GM23338 (cell line): ENCODE data around the gene OMD. TPM values are rescaled to one million over a fixed set of nuclear protein-coding genes. Genes with fewer than 3 reads are reported as not detected.

ENCODE experiments used
- ATAC-seq: fragments of 200-7000 bp; cut with Tn5 transposase; 3 replicates; pipeline ENCODE4 v1.9.1; 2020
- DNase-seq: peaks from one replicate; pipeline ENCODE4 v3.0.0-alpha.2; 2015; ENCODE audit warnings: low spot score
- H2AFZ ChIP-seq: fragments of 200-600 bp; sonication (generic); 2 replicates; pipeline ENCODE4 v1.8.0; 2016; ENCODE audit warnings: antibody characterized with exemption, mild to moderate bottlenecking, moderate library complexity
- H3F3A ChIP-seq: fragments of 200-600 bp; sonication (generic); replicated peaks from 2 replicates; pipeline ENCODE4 v1.8.0; 2017; ENCODE audit warnings: antibody characterized with exemption, mixed run types, low read depth
- H3K27ac ChIP-seq: fragments of 200-600 bp; sonication (generic); 2 replicates; pipeline ENCODE4 v1.6.1; 2016; ENCODE audit warnings: low read depth
- H3K27me3 ChIP-seq: fragments of 200-600 bp; sonication (generic); 2 replicates; pipeline ENCODE4 v1.8.0; 2016; ENCODE audit warnings: mild to moderate bottlenecking, mixed run types, moderate library complexity; ENCODE audit not compliant: insufficient read depth
- H3K36me3 ChIP-seq: fragments of 200-600 bp; sonication (generic); 2 replicates; pipeline ENCODE4 v1.8.0; 2016; ENCODE audit warnings: mild to moderate bottlenecking; ENCODE audit not compliant: insufficient read depth
- H3K4me1 ChIP-seq: fragments of 200-600 bp; sonication (generic); 2 replicates; pipeline ENCODE4 v1.8.0; 2016; ENCODE audit warnings: mild to moderate bottlenecking, moderate library complexity; ENCODE audit not compliant: insufficient read depth
- H3K4me2 ChIP-seq: fragments of 200-600 bp; sonication (generic); 2 replicates; pipeline ENCODE4 v1.7.1; 2017; ENCODE audit warnings: mixed run types
- H3K4me3 ChIP-seq: fragments of 200-600 bp; sonication (generic); 2 replicates; pipeline ENCODE4 v1.6.1; 2016; ENCODE audit warnings: mixed run types
- H3K79me2 ChIP-seq: fragments of 200-600 bp; sonication (generic); replicated peaks from 2 replicates; pipeline ENCODE4 v1.8.0; 2017; ENCODE audit warnings: mild to moderate bottlenecking; ENCODE audit not compliant: insufficient read depth
- H3K9me2 ChIP-seq: fragments of 200-600 bp; sonication (generic); 2 replicates; pipeline ENCODE4 v1.8.0; 2017; ENCODE audit not compliant: insufficient read depth
- H4K20me1 ChIP-seq: fragments of 200-600 bp; sonication (generic); replicated peaks from 2 replicates; pipeline ENCODE4 v1.8.0; 2017; ENCODE audit warnings: mild to moderate bottlenecking; ENCODE audit not compliant: insufficient read depth
- H3K27ac Mint-ChIP-seq: 2 replicates; pipeline ENCODE4 v1.8.0; 2020; ENCODE audit warnings: inconsistent platforms, mild to moderate bottlenecking, moderate library complexity, mixed read lengths
- H3K27me3 Mint-ChIP-seq: 3 replicates; pipeline ENCODE4 v1.8.0; 2022; ENCODE audit warnings: low read depth, mild to moderate bottlenecking, moderate library complexity, mixed read lengths, inconsistent platforms; ENCODE audit not compliant: insufficient read depth, poor library complexity
- H3K36me3 Mint-ChIP-seq: 3 replicates; pipeline ENCODE4 v1.8.0; 2021; ENCODE audit warnings: low read depth, mild to moderate bottlenecking, inconsistent platforms, moderate library complexity, mixed read lengths
- H3K4me1 Mint-ChIP-seq: 3 replicates; pipeline ENCODE4 v1.8.0; 2020; ENCODE audit warnings: mild to moderate bottlenecking, inconsistent platforms, mixed read lengths
- H3K4me3 Mint-ChIP-seq: 3 replicates; pipeline ENCODE4 v1.8.0; 2021; ENCODE audit warnings: moderate library complexity, mild to moderate bottlenecking, inconsistent platforms, mixed read lengths
- H3K9me3 Mint-ChIP-seq: 3 replicates; pipeline ENCODE4 v1.8.0; 2020; ENCODE audit warnings: moderate library complexity, mild to moderate bottlenecking, inconsistent platforms, mixed read lengths
- CREB1 ChIP-seq: fragments of 250-450 bp; sonication (Bioruptor Pico); IDR thresholded peaks from 2 replicates; pipeline ENCODE4 v1.5.0; 2020; ENCODE audit warnings: low read depth, mild to moderate bottlenecking, moderate library complexity
- EZH2 ChIP-seq: fragments of 200-600 bp; sonication (generic); IDR thresholded peaks from one replicate; pipeline ENCODE4 v1.8.0; 2017; ENCODE audit warnings: antibody characterized with exemption, mild to moderate bottlenecking, low read depth; ENCODE audit not compliant: unreplicated experiment
- EZH2phosphoT487 ChIP-seq: fragments of 200-600 bp; sonication (generic); IDR thresholded peaks from one replicate; pipeline ENCODE4 v1.8.1; 2018; ENCODE audit warnings: antibody characterized with exemption; ENCODE audit not compliant: unreplicated experiment
- JUNB ChIP-seq: IDR thresholded peaks from one replicate; pipeline ENCODE4 v1.6.1; 2016; ENCODE audit warnings: antibody characterized with exemption; ENCODE audit not compliant: unreplicated experiment
- POLR2AphosphoS5 ChIP-seq: IDR thresholded peaks from 2 replicates; pipeline ENCODE4 v1.6.1; 2016; ENCODE audit warnings: antibody characterized with exemption, low read depth
- STAT1 ChIP-seq: IDR thresholded peaks from one replicate; pipeline ENCODE4 v1.6.1; 2016; ENCODE audit warnings: antibody characterized with exemption; ENCODE audit not compliant: unreplicated experiment
- ZNF331 ChIP-seq: fragments of 250-450 bp; sonication (Bioruptor Pico); IDR thresholded peaks from 2 replicates; pipeline ENCODE4 v1.5.0; 2020; ENCODE audit warnings: low read depth, mild to moderate bottlenecking, moderate library complexity
- polyA plus RNA-seq: library from polyadenylated mRNA; unstranded; fragments of >200 nt; fragmentation: Nextera tagmentation; extraction: Ambion mirVana; gene quantifications from 2 replicates; pipeline ENCODE4 v1.2.1, GENCODE V29; 2016
- total RNA-seq: library from RNA; depleted of rRNA; stranded (reverse); fragments of >200 nt; shearing (Covaris generic); gene quantifications from 2 replicates; pipeline ENCODE4 v1.2.3, GENCODE V29; 2014
- TF ChIP-seq, protein P1 (sequence below): IDR thresholded peaks from 2 replicates; pipeline ENCODE4 v1.6.1; 2016; ENCODE audit warnings: antibody characterized with exemption

The OMD gene
- total and polyA plus RNA-seq, 2 experiments from 2014 or later: 1.1 TPM; not detected in 1

DNA sequence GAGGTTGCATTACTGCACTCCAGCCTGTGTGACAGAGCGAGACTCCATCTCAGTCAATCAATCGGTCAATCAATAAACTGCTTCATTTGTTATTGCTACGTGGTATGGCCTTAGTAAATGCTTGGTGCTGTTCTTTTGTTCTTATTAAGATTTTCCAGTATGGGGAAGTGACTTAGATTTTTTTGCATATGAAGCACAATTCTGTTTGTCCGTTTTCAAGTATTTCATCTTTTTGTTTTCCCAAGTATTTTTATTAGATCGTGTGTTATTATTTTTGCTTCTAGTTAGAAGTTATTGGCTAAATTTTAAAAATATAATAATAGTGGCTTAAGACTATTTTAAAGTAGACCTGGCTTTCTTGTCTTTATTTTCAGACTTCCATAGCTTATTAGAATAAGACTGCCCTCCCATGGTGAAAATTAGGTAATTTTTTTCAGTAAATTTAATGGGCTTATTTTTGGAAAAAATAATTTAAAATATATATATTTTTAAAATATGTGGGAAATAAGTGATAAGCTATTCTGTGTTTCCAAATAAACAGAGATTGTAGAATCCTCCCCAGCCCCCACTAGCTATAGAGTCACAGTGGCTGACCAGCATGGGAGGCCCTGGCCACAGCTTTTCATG lies 14.7 kb upstream of the OMD start:
- ATAC-seq (no peak), DNase-seq (no peak)
- H4K20me1 ChIP-seq: no peaks in the 10 kb centered on the region; the same call in 1 of the 2 replicates
- Mint-ChIP-seq H3K27ac (no peak overlapping the region), H3K9me3 (no peaks in the 10 kb centered on the region), H3K4me1 (no peaks in the 10 kb centered on the region), H3K4me3 (no peak overlapping the region), H3K27me3 (peaks cover 4% of the 10 kb centered on the region), H3K36me3 (no peaks in the 10 kb centered on the region)
- H3K4me2 ChIP-seq: no peak overlapping the region
- no peaks in the 10 kb centered on the region for H3K79me2 ChIP-seq
- no peaks in the 10 kb centered on the region for H3F3A ChIP-seq
- no peaks in the 10 kb centered on the region for H3K4me1 ChIP-seq
- no peak overlapping the region for H3K27ac ChIP-seq
- no peak overlapping the region for H3K4me3 ChIP-seq
- no peak for TF ChIP-seq EZH2
- TF ChIP-seq JUNB: no peak
- no peak for TF ChIP-seq ZNF331 (CRISPR knock-in tag)
- TF ChIP-seq POLR2AphosphoS5: no peak
- H3K27me3 ChIP-seq: no peaks in the 10 kb centered on the region
- H3K9me2 ChIP-seq: no peaks in the 10 kb centered on the region; the same call in 1 of the 2 replicates
- H2AFZ ChIP-seq: no peak overlapping the region
- H3K36me3 ChIP-seq: no peaks in the 10 kb centered on the region

- no peak overlapping the region for H3K27ac ChIP-seq
- H3K27me3 ChIP-seq: no peaks in the 10 kb centered on the region
- H3K4me3 Mint-ChIP-seq: no peak overlapping the region
- no peaks in the 10 kb centered on the region for H4K20me1 ChIP-seq
- no peak overlapping the region for H3K27ac Mint-ChIP-seq
- peaks cover 4% of the 10 kb centered on the region for H3K27me3 Mint-ChIP-seq
- H3K4me3 ChIP-seq: no peak overlapping the region
- ATAC-seq (no peak), DNase-seq (no peak)
- H3K79me2 ChIP-seq: no peaks in the 10 kb centered on the region
- no peak overlapping the region for H2AFZ ChIP-seq
- H3K4me1 Mint-ChIP-seq: no peaks in the 10 kb centered on the region
- no peaks in the 10 kb centered on the region for H3K36me3 ChIP-seq
- H3K36me3 Mint-ChIP-seq: no peaks in the 10 kb centered on the region
- no peaks in the 10 kb centered on the region for H3K9me3 Mint-ChIP-seq
- no peak for TF ChIP-seq STAT1
- H3F3A ChIP-seq: no peaks in the 10 kb centered on the region
- no peaks in the 10 kb centered on the region; the same call in 1 of the 2 replicates for H3K9me2 ChIP-seq
- H3K4me1 ChIP-seq: no peaks in the 10 kb centered on the region
- no peak overlapping the region for H3K4me2 ChIP-seq
Measured at GRCh38 chr9:92435263-92435662, 11.0 kb upstream of the OMD start.

- H3K27me3 ChIP-seq: no peaks in the 10 kb centered on the region
- no peak overlapping the region for H3K27ac ChIP-seq
- no peak overlapping the region for H2AFZ ChIP-seq
- H4K20me1 ChIP-seq: no peaks in the 10 kb centered on the region
- H3K79me2 ChIP-seq: no peaks in the 10 kb centered on the region
- ATAC-seq (no peak), DNase-seq (no peak)
- H3K4me2 ChIP-seq: no peak overlapping the region
- TF ChIP-seq CREB1 (CRISPR knock-in tag) (no peak), EZH2phosphoT487 (no peak)
- TF ChIP-seq, protein P1, sequence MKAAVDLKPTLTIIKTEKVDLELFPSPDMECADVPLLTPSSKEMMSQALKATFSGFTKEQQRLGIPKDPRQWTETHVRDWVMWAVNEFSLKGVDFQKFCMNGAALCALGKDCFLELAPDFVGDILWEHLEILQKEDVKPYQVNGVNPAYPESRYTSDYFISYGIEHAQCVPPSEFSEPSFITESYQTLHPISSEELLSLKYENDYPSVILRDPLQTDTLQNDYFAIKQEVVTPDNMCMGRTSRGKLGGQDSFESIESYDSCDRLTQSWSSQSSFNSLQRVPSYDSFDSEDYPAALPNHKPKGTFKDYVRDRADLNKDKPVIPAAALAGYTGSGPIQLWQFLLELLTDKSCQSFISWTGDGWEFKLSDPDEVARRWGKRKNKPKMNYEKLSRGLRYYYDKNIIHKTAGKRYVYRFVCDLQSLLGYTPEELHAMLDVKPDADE: no peak
- no peaks in the 10 kb centered on the region for H3F3A ChIP-seq
- no peaks in the 10 kb centered on the region for H3K27me3 Mint-ChIP-seq
- H3K36me3 Mint-ChIP-seq: no peaks in the 10 kb centered on the region
- no peaks in the 10 kb centered on the region for H3K9me3 Mint-ChIP-seq
- no peaks in the 10 kb centered on the region for H3K36me3 ChIP-seq
- H3K9me2 ChIP-seq: no peaks in the 10 kb centered on the region; the same call in 1 of the 2 replicates
- H3K27ac Mint-ChIP-seq: no peak overlapping the region
- H3K4me1 Mint-ChIP-seq: no peaks in the 10 kb centered on the region
- H3K4me1 ChIP-seq: no peaks in the 10 kb centered on the region
- H3K4me3 Mint-ChIP-seq: no peak overlapping the region
- H3K4me3 ChIP-seq: no peak overlapping the region
Measured at GRCh38 chr9:92432972-92433548, 8.8 kb upstream of the OMD start.
